Cardiac fibroblast (primary cell): ENCODE data around the gene TRAPPC8.
"Not testable (repeated sequence)": the region's sequence is repeated elsewhere in the genome, so short reads cannot be mapped to it uniquely, and the experiment has no call there.

ENCODE experiments used
- DNase-seq, 2 donors: peaks; one replicate each; pipeline versions ENCODE4 v3.0.0 to v3.0.0-alpha.2; 2010; ENCODE audit warnings: low read depth in 2 of 2
- H3K4me3 ChIP-seq, 2 donors: replicated peaks in 1 of 2; 1 replicate in 1 of 2; 2 replicates in 1 of 2; pipeline ENCODE4 v1.5.1; 2011; ENCODE audit warnings: low read depth in 2 of 2, low read length in 2 of 2, mild to moderate bottlenecking in 2 of 2, moderate library complexity in 1 of 2
- CTCF ChIP-seq: IDR thresholded peaks from one replicate; pipeline ENCODE4 v1.5.1; 2011; ENCODE audit warnings: low read depth, mild to moderate bottlenecking, low read length, inconsistent platforms

Gene TRAPPC8

GRCh38 chr18:31943878-31944816, 1.2 kb upstream of the TRAPPC8 start:
- no peak for DNase-seq
- TF ChIP-seq CTCF: no peak
- peak overlapping the region; percentile 71 to 96 for H3K4me3 ChIP-seq

- no peak for TF ChIP-seq CTCF
- H3K4me3 ChIP-seq: peak overlapping the region; percentile 91 to 96
These were observed 483 bp downstream of the TRAPPC8 start for GRCh38 chr18:31942291-31942998.

GRCh38 chr18:31941010-31941809, 1.7 kb downstream of the TRAPPC8 start:
- DNase-seq: peak in 1 of 2 donors; percentile 5
- H3K4me3 ChIP-seq: peak overlapping the region; percentile 91 to 96
- no peak for TF ChIP-seq CTCF

More at GRCh38 chr18:31942291-31942998, 483 bp downstream of the TRAPPC8 start:
- peak; percentile 54 to 57 for DNase-seq

GRCh38 chr18:31934773-31935172, 8.2 kb downstream of the TRAPPC8 start:
- H3K4me3 ChIP-seq, DNase-seq: not testable (repeated sequence)

- TF ChIP-seq CTCF: no peak
- peak in 1 of 2 donors; percentile 2 for DNase-seq
- H3K4me3 ChIP-seq: no peak overlapping the region
These were observed 11.1 kb downstream of the TRAPPC8 start for GRCh38 chr18:31931886-31932240.

- no peak overlapping the region for H3K4me3 ChIP-seq
- peak; percentile 15 to 56 for DNase-seq
- TF ChIP-seq CTCF: no peak
These were observed 11.6 kb downstream of the TRAPPC8 start for GRCh38 chr18:31931163-31931885.
